ENCODE results near the gene RANBP3.

GRCh38 chr19:5937550-5937949 is 40.4 kb downstream of the RANBP3 start:
- TF ChIP-seq, protein P1, sequence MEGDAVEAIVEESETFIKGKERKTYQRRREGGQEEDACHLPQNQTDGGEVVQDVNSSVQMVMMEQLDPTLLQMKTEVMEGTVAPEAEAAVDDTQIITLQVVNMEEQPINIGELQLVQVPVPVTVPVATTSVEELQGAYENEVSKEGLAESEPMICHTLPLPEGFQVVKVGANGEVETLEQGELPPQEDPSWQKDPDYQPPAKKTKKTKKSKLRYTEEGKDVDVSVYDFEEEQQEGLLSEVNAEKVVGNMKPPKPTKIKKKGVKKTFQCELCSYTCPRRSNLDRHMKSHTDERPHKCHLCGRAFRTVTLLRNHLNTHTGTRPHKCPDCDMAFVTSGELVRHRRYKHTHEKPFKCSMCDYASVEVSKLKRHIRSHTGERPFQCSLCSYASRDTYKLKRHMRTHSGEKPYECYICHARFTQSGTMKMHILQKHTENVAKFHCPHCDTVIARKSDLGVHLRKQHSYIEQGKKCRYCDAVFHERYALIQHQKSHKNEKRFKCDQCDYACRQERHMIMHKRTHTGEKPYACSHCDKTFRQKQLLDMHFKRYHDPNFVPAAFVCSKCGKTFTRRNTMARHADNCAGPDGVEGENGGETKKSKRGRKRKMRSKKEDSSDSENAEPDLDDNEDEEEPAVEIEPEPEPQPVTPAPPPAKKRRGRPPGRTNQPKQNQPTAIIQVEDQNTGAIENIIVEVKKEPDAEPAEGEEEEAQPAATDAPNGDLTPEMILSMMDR (IDR thresholded peaks at IDR 0.05 in 4 of 5, conservative IDR thresholded peaks at IDR 0.05 in 1 of 5) = no peak
- TF ChIP-seq POLR2A (IDR thresholded peaks at IDR 0.05) = no peak

Data from gastrocnemius medialis (tissue), 4 donors.